Measurements from ENCODE around the gene OBP2A.

The OBP2A gene

GRCh38 chr9:135516132-135516860, 29.6 kb upstream of the OBP2A start:
- no peak for TF ChIP-seq MAX (IDR thresholded peaks at IDR 0.05)
- no peak for TF ChIP-seq FOXM1 (IDR thresholded peaks at IDR 0.05; ENCODE audit: borderline replicate concordance, low read depth)
- no peak for TF ChIP-seq CREB1 (IDR thresholded peaks at IDR 0.05; ENCODE audit: low read depth)
- no peak for TF ChIP-seq NFIC (IDR thresholded peaks at IDR 0.05)
- TF ChIP-seq YY1 (IDR thresholded peaks at IDR 0.05; ENCODE audit: low read depth) = no peak
- no peak for TF ChIP-seq TCF12 (IDR thresholded peaks at IDR 0.05; ENCODE audit: low read depth)
- TF ChIP-seq CEBPB (IDR thresholded peaks at IDR 0.05) = no peak
- no peak for TF ChIP-seq EGR1 (IDR thresholded peaks at IDR 0.05)
- no peak for TF ChIP-seq ZBTB7A (IDR thresholded peaks at IDR 0.05; ENCODE audit: low read depth)
- no peak for TF ChIP-seq REST (IDR thresholded peaks at IDR 0.05; ENCODE audit: low read depth)
- TF ChIP-seq TEAD4 (IDR thresholded peaks at IDR 0.05) = no peak
- no peak for TF ChIP-seq RAD21 (IDR thresholded peaks at IDR 0.05; ENCODE audit: low read depth)
- no peak for TF ChIP-seq EP300 (IDR thresholded peaks at IDR 0.05; ENCODE audit: borderline replicate concordance)
- TF ChIP-seq USF1 (IDR thresholded peaks at IDR 0.05) = no peak
- TF ChIP-seq TAF1 (IDR thresholded peaks at IDR 0.05; ENCODE audit: low read depth) = no peak

- no peak for TF ChIP-seq EGR1 (IDR thresholded peaks at IDR 0.05)
- no peak for TF ChIP-seq REST (IDR thresholded peaks at IDR 0.05; ENCODE audit: low read depth)
- no peak for TF ChIP-seq CREB1 (IDR thresholded peaks at IDR 0.05; ENCODE audit: low read depth)
- TF ChIP-seq TEAD4 (IDR thresholded peaks at IDR 0.05) = no peak
- TF ChIP-seq FOXM1 (IDR thresholded peaks at IDR 0.05; ENCODE audit: borderline replicate concordance, low read depth) = no peak
- TF ChIP-seq YY1 (IDR thresholded peaks at IDR 0.05; ENCODE audit: low read depth) = no peak
- no peak for TF ChIP-seq MAX (IDR thresholded peaks at IDR 0.05)
- no peak for TF ChIP-seq NFIC (IDR thresholded peaks at IDR 0.05)
- TF ChIP-seq USF1 (IDR thresholded peaks at IDR 0.05) = no peak
- TF ChIP-seq ZBTB7A (IDR thresholded peaks at IDR 0.05; ENCODE audit: low read depth) = no peak
- TF ChIP-seq TAF1 (IDR thresholded peaks at IDR 0.05; ENCODE audit: low read depth) = no peak
- no peak for TF ChIP-seq EP300 (IDR thresholded peaks at IDR 0.05; ENCODE audit: borderline replicate concordance)
- no peak for TF ChIP-seq CEBPB (IDR thresholded peaks at IDR 0.05)
- TF ChIP-seq TCF12 (IDR thresholded peaks at IDR 0.05; ENCODE audit: low read depth) = no peak
- TF ChIP-seq RAD21 (IDR thresholded peaks at IDR 0.05; ENCODE audit: low read depth) = no peak
Observed at GRCh38 chr9:135517407-135517822, 28.5 kb upstream of the OBP2A start.

- no peak for TF ChIP-seq TEAD4 (IDR thresholded peaks at IDR 0.05)
- no peak for TF ChIP-seq CEBPB (IDR thresholded peaks at IDR 0.05)
- no peak for TF ChIP-seq EP300 (IDR thresholded peaks at IDR 0.05; ENCODE audit: borderline replicate concordance)
- TF ChIP-seq TAF1 (IDR thresholded peaks at IDR 0.05; ENCODE audit: low read depth) = no peak
- no peak for TF ChIP-seq YY1 (IDR thresholded peaks at IDR 0.05; ENCODE audit: low read depth)
- TF ChIP-seq MAX (IDR thresholded peaks at IDR 0.05) = no peak
- TF ChIP-seq REST (IDR thresholded peaks at IDR 0.05; ENCODE audit: low read depth) = no peak
- no peak for TF ChIP-seq NFIC (IDR thresholded peaks at IDR 0.05)
- no peak for TF ChIP-seq TCF12 (IDR thresholded peaks at IDR 0.05; ENCODE audit: low read depth)
- TF ChIP-seq RAD21 (IDR thresholded peaks at IDR 0.05; ENCODE audit: low read depth) = no peak
- TF ChIP-seq USF1 (IDR thresholded peaks at IDR 0.05) = no peak
- TF ChIP-seq EGR1 (IDR thresholded peaks at IDR 0.05) = no peak
- no peak for TF ChIP-seq CREB1 (IDR thresholded peaks at IDR 0.05; ENCODE audit: low read depth)
Observed at GRCh38 chr9:135519179-135519971, 26.6 kb upstream of the OBP2A start.
